Upper lobe of left lung (tissue), 4 donors: Measurements from ENCODE around the gene COG1.

ENCODE experiments used
- EP300 ChIP-seq, 4 donors: sonication (generic); formaldehyde crosslinking; IDR thresholded peaks; one replicate each; pipeline ENCODE4 v1.5.1; 2017; ENCODE audit warnings: antibody characterized with exemption in 4 of 4, control low read depth in 2 of 4
- POLR2A ChIP-seq, 4 donors: fragments of 450-650 bp; IDR thresholded peaks; one replicate each; pipeline ENCODE4 v1.5.1; 2016 to 2017; ENCODE audit warnings: antibody characterized with exemption in 4 of 4, mild to moderate bottlenecking in 2 of 4
- POLR2AphosphoS5 ChIP-seq, 2 donors: sonication (generic); formaldehyde crosslinking; IDR thresholded peaks; one replicate each; pipeline ENCODE4 v1.5.1; 2017; ENCODE audit warnings: antibody characterized with exemption in 2 of 2
- TF ChIP-seq, protein P1 (sequence below), 6 experiments: fragments of 450-650 bp in 4 of 6; fragments of 200-600 bp in 2 of 6; sonication (generic) in 2 of 6; IDR thresholded peaks; one replicate each; pipeline ENCODE4 v1.5.1; 2016 to 2019; ENCODE audit warnings: antibody characterized with exemption in 6 of 6

DNA sequence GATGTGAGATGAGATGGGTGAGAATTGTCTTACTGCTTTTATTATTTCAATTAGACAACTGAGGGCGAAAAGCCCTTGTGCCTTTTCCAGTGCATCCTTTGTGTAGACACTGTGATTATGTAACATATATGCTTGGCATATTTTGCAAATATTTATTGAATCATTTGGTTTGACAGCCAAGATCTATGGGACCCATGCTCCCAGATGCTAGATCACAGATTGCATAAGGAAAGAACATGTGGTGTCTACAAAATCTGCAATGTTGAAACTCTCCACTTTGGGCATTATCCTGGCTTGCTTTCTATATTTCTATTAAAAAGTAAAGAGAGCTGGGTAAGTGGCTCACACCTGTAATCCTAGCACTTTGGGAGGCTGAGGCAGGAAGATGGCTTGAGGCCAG lies 4.8 kb upstream of the COG1 start:
- TF ChIP-seq, protein P1, sequence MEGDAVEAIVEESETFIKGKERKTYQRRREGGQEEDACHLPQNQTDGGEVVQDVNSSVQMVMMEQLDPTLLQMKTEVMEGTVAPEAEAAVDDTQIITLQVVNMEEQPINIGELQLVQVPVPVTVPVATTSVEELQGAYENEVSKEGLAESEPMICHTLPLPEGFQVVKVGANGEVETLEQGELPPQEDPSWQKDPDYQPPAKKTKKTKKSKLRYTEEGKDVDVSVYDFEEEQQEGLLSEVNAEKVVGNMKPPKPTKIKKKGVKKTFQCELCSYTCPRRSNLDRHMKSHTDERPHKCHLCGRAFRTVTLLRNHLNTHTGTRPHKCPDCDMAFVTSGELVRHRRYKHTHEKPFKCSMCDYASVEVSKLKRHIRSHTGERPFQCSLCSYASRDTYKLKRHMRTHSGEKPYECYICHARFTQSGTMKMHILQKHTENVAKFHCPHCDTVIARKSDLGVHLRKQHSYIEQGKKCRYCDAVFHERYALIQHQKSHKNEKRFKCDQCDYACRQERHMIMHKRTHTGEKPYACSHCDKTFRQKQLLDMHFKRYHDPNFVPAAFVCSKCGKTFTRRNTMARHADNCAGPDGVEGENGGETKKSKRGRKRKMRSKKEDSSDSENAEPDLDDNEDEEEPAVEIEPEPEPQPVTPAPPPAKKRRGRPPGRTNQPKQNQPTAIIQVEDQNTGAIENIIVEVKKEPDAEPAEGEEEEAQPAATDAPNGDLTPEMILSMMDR (IDR thresholded peaks at IDR 0.05): no peak
- no peak for TF ChIP-seq POLR2A (IDR thresholded peaks at IDR 0.05)
- no peak for TF ChIP-seq EP300 (IDR thresholded peaks at IDR 0.05)
- no peak for TF ChIP-seq POLR2AphosphoS5 (IDR thresholded peaks at IDR 0.05)
